HL-60 (cell line): ENCODE measurements around the gene SLC23A2.
"Not testable (repeated sequence)": the region's sequence is repeated elsewhere in the genome, so short reads cannot be mapped to it uniquely, and the experiment has no call there.

ENCODE experiments used
- DNase-seq, 2 experiments: peaks; one replicate each; pipeline ENCODE4 v3.0.0-alpha.2; 2010 to 2020; ENCODE audit warnings: low read depth in 1 of 2, low spot score in 1 of 2
- H3K27ac ChIP-seq: fragments of 250-450 bp; sonication (Bioruptor Pico); replicated peaks from 2 replicates; pipeline ENCODE4 v1.5.1; 2020; ENCODE audit warnings: mild to moderate bottlenecking, moderate library complexity
- H3K27me3 ChIP-seq: fragments of 250-450 bp; sonication (Bioruptor Pico); 2 replicates; pipeline ENCODE4 v1.5.1; 2021; ENCODE audit warnings: mild to moderate bottlenecking, moderate library complexity; ENCODE audit not compliant: insufficient read depth, poor library complexity, severe bottlenecking
- H3K4me3 ChIP-seq: replicated peaks from 2 replicates; pipeline ENCODE4 v1.5.1; 2011; ENCODE audit warnings: mild to moderate bottlenecking, control low read depth, low read length; ENCODE audit not compliant: insufficient read depth
- GABPA ChIP-seq: IDR thresholded peaks from 2 replicates; pipeline ENCODE4 v1.6.1; 2012; ENCODE audit warnings: low read depth
- POLR2AphosphoS5 ChIP-seq: IDR thresholded peaks from 2 replicates; pipeline ENCODE4 v1.6.1; 2012; ENCODE audit warnings: low read depth
- REST ChIP-seq: IDR thresholded peaks from 2 replicates; pipeline ENCODE4 v1.6.1; 2012; ENCODE audit warnings: low read depth; ENCODE audit not compliant: insufficient replicate concordance
- SPI1 ChIP-seq: IDR thresholded peaks from 2 replicates; pipeline ENCODE4 v1.6.1; 2012; ENCODE audit warnings: low read depth, mild to moderate bottlenecking, borderline replicate concordance
- TF ChIP-seq, protein P1 (sequence below): IDR thresholded peaks from one replicate; pipeline ENCODE4 v1.5.1; 2011; ENCODE audit warnings: low read length, control low read depth, inconsistent platforms; ENCODE audit not compliant: insufficient read depth

SLC23A2 gene

DNA sequence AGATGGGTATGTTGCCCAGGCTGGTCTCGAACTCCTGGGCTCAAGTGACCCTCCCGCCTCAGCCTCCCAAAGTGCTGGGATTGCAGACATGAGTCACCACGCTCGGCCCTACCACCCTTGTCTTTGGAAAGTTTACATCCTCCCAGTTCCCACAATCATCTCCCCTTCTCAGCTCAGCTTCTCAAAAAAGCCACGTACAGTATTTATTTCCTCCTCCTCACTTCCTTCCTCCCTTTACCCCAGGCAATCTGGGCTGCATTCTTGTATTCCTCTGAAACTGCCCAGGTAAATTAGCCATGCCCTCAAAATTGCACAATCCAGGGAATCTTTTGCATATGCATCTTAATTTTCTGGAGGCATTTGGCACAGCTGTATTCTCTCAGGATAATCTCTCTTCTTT, 7.4 kb upstream of the SLC23A2 start:
- H3K4me3 ChIP-seq, result no peak overlapping the region
- H3K27me3 ChIP-seq, result no peaks in the 10 kb centered on the region
- TF ChIP-seq SPI1, result peak; percentile 51; the same call in 1 of the 2 replicates
- TF ChIP-seq POLR2AphosphoS5, result no peak
- peak; percentile 24 to 40 for DNase-seq
- no peak overlapping the region for H3K27ac ChIP-seq

- Histone ChIP-seq H3K4me3 (no peak overlapping the region), H3K27ac (no peak overlapping the region), H3K27me3 (no peaks in the 10 kb centered on the region)
- no peak for TF ChIP-seq POLR2AphosphoS5
- TF ChIP-seq REST, result no peak
- TF ChIP-seq, protein P1, sequence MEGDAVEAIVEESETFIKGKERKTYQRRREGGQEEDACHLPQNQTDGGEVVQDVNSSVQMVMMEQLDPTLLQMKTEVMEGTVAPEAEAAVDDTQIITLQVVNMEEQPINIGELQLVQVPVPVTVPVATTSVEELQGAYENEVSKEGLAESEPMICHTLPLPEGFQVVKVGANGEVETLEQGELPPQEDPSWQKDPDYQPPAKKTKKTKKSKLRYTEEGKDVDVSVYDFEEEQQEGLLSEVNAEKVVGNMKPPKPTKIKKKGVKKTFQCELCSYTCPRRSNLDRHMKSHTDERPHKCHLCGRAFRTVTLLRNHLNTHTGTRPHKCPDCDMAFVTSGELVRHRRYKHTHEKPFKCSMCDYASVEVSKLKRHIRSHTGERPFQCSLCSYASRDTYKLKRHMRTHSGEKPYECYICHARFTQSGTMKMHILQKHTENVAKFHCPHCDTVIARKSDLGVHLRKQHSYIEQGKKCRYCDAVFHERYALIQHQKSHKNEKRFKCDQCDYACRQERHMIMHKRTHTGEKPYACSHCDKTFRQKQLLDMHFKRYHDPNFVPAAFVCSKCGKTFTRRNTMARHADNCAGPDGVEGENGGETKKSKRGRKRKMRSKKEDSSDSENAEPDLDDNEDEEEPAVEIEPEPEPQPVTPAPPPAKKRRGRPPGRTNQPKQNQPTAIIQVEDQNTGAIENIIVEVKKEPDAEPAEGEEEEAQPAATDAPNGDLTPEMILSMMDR, result no peak
- TF ChIP-seq GABPA, result no peak
- TF ChIP-seq SPI1, result no peak
- no peak for DNase-seq
These were observed 4.0 kb upstream of the SLC23A2 start for GRCh38 chr20:5005326-5005725.

- not testable (repeated sequence) for DNase-seq, H3K27ac ChIP-seq, H3K27me3 ChIP-seq, H3K4me3 ChIP-seq
These were observed 3.5 kb upstream of the SLC23A2 start for GRCh38 chr20:5004825-5005224.

DNA sequence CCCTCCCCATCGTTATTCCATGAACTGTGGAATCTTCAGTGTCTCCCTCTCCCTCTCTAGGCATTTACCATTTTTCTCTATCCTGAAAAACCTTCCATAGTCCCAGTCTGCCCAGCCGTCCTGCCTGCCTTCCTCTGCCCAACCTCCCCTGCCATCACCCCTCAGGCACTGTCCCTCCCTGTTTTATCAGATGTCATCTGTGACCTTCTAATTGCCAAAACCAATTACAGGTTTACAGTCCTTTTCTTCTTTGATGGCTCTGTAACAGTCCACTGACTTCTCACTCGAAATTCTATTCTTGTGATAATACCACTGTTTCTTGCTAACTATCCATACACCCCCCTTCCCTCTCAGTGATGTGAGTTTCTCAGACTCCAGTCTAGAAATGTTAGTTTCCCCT, 2.3 kb upstream of the SLC23A2 start:
- no peaks in the 10 kb centered on the region for H3K27me3 ChIP-seq

More for the DNA sequence above, 2.3 kb upstream of the SLC23A2 start:
- Histone ChIP-seq H3K27ac (no peak overlapping the region), H3K4me3 (no peak overlapping the region)
- DNase-seq, result no peak
- TF ChIP-seq GABPA (no peak), POLR2AphosphoS5 (no peak), REST (no peak), SPI1 (no peak)
- TF ChIP-seq, protein P1, result no peak
